ENCODE data around the gene BOLA1. TPM values are rescaled to one million over a fixed set of nuclear protein-coding genes. Genes with fewer than 3 reads are reported as not detected.

Gene BOLA1
- total RNA-seq (2021), result 15.3 to 19.5 TPM (median 15.4 TPM) in 3 replicates
- Bru-seq, nascent RNA, result percentile 46 among the genes with signal in this experiment
- long read RNA-seq, experiment 1, transcript BOLA1-202 (2 exons, 859 nt), result major isoform, 12 of 19 reads
- long read RNA-seq, experiment 1, partial matches to known transcripts, result 0 of 19 reads
- long read RNA-seq, experiment 1, other reads (novel, unspliced or antisense), result 4 of 19 reads
- long read RNA-seq, experiment 2, transcript BOLA1-202 (2 exons, 859 nt), result major isoform, 13 of 23 reads
- long read RNA-seq, experiment 2, partial matches to known transcripts, result 1 of 23 reads
- long read RNA-seq, experiment 2, other reads (novel, unspliced or antisense), result 7 of 23 reads
- long read RNA-seq, experiment 3, transcript BOLA1-202 (2 exons, 859 nt), result major isoform, 12 of 17 reads
- long read RNA-seq, experiment 3, partial matches to known transcripts, result 0 of 17 reads
- long read RNA-seq, experiment 3, other reads (novel, unspliced or antisense), result 5 of 17 reads

DNA sequence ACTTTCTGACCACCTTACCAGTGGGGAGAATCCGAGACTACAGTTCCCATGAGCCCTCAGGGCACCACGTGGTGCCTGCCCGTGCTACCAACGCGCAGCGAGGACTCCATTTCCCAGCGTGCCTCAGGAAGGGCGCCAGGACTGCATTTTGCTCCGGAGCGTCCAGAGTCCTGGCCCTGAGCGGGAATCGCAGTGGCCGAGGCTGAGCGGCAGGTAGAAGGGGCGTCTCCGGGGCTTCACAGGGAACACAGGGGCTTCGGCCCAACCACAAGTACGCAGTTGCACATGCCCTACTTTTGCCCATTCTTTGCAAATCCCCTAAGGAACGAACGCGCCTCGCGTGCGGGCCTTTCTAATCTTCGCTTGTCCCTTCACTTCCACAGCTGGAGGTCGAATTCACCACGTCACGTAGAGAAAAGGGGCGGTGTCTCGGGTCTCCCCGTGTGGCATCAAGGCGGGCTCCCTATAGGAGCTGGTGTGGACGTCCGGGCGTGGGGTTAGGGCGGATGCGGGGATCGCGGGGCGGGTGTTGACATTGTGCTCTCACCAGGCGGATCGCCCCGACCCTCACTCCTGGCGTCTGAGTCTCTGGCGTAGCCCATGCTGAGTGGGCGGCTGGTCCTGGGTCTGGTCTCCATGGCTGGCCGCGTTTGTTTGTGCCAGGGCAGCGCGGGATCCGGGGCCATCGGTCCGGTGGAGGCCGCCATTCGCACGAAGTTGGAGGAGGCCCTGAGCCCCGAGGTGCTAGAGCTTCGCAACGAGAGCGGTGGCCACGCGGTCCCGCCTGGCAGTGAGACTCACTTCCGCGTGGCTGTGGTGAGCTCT is at the start of gene BOLA1:
TSS of gene BOLA1 (plus strand) at position 109 of the 825 bp plus-strand sequence. CDS start at position 601, 492 bp downstream.
- Mint-ChIP-seq H3K27ac (peak within 1 kb of the TSS; percentile 55), H3K27me3 (ENCODE audit: low read depth) (no peaks in the 10 kb centered on the region; the same call in 1 of the 2 replicates), H3K4me3 (peak within 1 kb of the TSS; percentile 78), H3K36me3 (peaks cover 7% of the 10 kb centered on the region), H3K9me3 (peaks cover 10% of the 10 kb centered on the region), H3K4me1 (peaks cover 25% of the 10 kb centered on the region)
- DNase-seq (ENCODE audit: low spot score) (peak; percentile 94), ATAC-seq (peak; percentile 97)
- ChIA-PET POLR2A (interaction anchor here (0.7 to 1.8 kb wide), 4 partner anchors 12 to 38 kb away, joined by 3 to 18 read pairs (median 4); partner anchors contain the start of gene MTMR11), CTCF (interaction anchor here (0.9 to 1.2 kb wide), 2 partner anchors 10 to 11 kb away, joined by 3 read pairs; a partner anchor contains a TSS)
- TF ChIP-seq ZNF532 (CRISPR knock-in tag; IDR thresholded peaks at IDR 0.05; ENCODE audit: borderline replicate concordance) (no peak), MAX (CRISPR knock-in tag; IDR thresholded peaks at IDR 0.05) (peak; percentile 80), ZBTB21 (CRISPR knock-in tag; IDR thresholded peaks at IDR 0.05; ENCODE audit: borderline replicate concordance) (0 out of 2 replicates have a peak, but pooled peaks have one; percentile 17), SP1 (CRISPR knock-in tag; conservative IDR thresholded peaks at IDR 0.05) (0 out of 2 replicates have a peak, but pooled peaks have one; percentile 25), CREM (CRISPR knock-in tag; IDR thresholded peaks at IDR 0.05) (peak; percentile 58), TP53 (CRISPR knock-in tag; IDR thresholded peaks at IDR 0.05) (no peak), OVOL2 (CRISPR knock-in tag; IDR thresholded peaks at IDR 0.05; ENCODE audit: borderline replicate concordance) (no peak), TEAD1 (CRISPR knock-in tag; IDR thresholded peaks at IDR 0.05) (peak; percentile 33; the same call in 1 of the 2 replicates), CTCF (IDR thresholded peaks at IDR 0.05) (no peak), ESRRA (CRISPR knock-in tag; IDR thresholded peaks at IDR 0.05; ENCODE audit: borderline replicate concordance) (no peak), ZNF138 (CRISPR knock-in tag; conservative IDR thresholded peaks at IDR 0.05) (peak; percentile 48; the same call in 1 of the 2 replicates), ZNF423 (CRISPR knock-in tag; IDR thresholded peaks at IDR 0.05) (no peak), E2F5 (CRISPR knock-in tag; IDR thresholded peaks at IDR 0.05) (peak; percentile 72), USF2 (CRISPR knock-in tag; IDR thresholded peaks at IDR 0.05) (peak; percentile 99)
- TF ChIP-seq, protein P1, sequence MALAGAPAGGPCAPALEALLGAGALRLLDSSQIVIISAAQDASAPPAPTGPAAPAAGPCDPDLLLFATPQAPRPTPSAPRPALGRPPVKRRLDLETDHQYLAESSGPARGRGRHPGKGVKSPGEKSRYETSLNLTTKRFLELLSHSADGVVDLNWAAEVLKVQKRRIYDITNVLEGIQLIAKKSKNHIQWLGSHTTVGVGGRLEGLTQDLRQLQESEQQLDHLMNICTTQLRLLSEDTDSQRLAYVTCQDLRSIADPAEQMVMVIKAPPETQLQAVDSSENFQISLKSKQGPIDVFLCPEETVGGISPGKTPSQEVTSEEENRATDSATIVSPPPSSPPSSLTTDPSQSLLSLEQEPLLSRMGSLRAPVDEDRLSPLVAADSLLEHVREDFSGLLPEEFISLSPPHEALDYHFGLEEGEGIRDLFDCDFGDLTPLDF (CRISPR knock-in tag; IDR thresholded peaks at IDR 0.05), result no peak
- TF ChIP-seq, protein P2, sequence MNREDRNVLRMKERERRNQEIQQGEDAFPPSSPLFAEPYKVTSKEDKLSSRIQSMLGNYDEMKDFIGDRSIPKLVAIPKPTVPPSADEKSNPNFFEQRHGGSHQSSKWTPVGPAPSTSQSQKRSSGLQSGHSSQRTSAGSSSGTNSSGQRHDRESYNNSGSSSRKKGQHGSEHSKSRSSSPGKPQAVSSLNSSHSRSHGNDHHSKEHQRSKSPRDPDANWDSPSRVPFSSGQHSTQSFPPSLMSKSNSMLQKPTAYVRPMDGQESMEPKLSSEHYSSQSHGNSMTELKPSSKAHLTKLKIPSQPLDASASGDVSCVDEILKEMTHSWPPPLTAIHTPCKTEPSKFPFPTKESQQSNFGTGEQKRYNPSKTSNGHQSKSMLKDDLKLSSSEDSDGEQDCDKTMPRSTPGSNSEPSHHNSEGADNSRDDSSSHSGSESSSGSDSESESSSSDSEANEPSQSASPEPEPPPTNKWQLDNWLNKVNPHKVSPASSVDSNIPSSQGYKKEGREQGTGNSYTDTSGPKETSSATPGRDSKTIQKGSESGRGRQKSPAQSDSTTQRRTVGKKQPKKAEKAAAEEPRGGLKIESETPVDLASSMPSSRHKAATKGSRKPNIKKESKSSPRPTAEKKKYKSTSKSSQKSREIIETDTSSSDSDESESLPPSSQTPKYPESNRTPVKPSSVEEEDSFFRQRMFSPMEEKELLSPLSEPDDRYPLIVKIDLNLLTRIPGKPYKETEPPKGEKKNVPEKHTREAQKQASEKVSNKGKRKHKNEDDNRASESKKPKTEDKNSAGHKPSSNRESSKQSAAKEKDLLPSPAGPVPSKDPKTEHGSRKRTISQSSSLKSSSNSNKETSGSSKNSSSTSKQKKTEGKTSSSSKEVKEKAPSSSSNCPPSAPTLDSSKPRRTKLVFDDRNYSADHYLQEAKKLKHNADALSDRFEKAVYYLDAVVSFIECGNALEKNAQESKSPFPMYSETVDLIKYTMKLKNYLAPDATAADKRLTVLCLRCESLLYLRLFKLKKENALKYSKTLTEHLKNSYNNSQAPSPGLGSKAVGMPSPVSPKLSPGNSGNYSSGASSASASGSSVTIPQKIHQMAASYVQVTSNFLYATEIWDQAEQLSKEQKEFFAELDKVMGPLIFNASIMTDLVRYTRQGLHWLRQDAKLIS (CRISPR knock-in tag; IDR thresholded peaks at IDR 0.05; ENCODE audit: borderline replicate concordance), result no peak
- TF ChIP-seq, protein P3, sequence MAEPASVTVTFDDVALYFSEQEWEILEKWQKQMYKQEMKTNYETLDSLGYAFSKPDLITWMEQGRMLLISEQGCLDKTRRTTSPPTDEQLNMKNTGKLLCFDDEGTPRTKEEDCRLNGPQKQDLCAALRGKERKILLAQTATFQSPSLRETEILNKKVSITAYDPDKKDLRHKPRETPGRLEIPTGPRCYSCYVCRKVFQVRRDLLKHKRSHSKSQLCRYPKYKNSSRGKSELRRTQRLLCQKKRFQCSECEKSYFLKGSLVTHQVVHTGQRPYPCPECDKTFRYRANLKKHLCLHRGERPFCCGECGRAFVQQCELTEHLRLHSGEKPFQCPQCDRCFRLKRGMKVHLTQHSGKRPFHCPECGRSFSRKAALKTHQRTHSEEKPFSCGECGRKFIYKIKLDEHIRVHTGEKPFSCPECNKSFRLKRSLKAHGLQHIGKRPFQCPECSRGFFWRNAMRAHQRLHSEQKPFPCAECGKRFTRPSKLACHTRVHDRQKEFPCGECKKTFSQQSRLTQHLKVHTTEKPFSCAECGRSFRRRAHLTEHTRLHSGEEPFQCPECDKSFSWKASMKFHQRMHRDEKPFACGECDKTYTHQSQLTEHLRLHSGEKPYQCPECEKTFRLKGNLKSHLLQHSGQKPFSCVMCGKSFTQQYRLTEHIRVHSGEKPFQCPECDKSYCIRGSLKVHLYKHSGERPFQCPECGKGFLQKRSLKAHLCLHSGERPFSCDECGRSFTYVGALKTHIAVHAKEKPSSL (CRISPR knock-in tag; conservative IDR thresholded peaks at IDR 0.05), result no peak
